ENCODE measurements around the gene TOMM22.

TOMM22 gene

GRCh38 chr22:38715176-38715764, 33.5 kb downstream of the TOMM22 start:
- DNase-seq (ENCODE audit: low read depth in 2 of 2): no peak

DNA sequence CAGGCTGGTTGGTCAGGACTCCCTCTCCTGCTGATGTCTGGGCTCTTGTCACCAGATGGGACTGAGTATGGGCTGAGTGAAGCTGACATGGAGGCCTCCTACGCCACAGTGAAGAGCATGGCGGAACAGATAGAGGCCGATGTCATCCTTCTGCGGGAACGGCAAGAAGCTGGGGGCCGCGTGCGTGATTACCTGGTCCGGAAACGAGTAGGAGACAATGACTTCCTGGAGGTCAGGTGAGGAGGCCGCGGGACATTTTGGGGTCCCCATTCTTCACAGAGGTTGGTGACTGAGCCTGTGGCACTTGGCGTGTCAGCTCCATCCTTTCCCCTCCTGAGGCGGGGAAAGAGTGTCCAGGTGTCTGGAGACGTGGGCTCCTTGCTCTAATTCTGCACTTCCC, 34.1 kb downstream of the TOMM22 start:
- no peak for DNase-seq (ENCODE audit: low read depth in 2 of 2)

DNA sequence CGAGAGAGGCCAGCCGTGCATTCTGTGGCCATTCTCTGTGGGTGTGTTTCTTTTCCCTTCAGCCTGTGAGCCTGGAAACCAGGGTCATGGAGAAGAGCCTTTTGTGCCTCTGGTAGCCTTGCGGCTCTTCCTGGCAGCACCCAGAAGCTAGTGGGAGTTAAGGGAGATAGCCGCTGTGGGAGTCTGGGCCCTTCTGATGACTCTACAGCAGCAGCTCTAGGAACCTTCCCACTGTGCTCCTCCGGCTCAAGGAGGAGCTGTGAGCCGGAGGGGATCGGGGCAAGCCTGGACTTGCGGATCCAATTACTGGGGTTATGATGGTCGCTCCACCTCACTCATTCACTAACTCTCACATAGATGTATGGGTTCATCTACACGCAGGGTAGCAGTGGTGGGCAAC, 34.5 kb downstream of the TOMM22 start:
- DNase-seq (ENCODE audit: low read depth in 2 of 2): no peak

DNA sequence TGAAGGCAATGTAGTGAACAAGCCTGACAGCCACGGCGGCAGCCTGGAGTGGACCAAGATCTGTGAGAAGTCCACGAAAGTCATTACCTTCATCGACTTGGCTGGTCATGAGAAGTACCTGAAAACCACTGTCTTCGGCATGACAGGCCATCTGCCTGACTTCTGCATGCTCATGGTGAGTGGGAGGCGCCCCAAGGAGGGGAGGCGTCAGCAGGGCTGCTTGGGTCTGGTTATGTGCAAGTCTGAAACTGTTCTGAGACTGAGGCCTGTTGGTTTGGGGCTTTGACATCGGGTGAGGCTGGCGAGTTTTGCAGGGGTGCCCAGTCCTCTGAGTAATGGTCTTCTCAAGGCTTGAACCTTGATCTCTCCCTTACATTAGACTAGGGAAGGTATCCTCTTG, 35.1 kb downstream of the TOMM22 start:
- DNase-seq (ENCODE audit: low read depth in 2 of 2): no peak

DNA sequence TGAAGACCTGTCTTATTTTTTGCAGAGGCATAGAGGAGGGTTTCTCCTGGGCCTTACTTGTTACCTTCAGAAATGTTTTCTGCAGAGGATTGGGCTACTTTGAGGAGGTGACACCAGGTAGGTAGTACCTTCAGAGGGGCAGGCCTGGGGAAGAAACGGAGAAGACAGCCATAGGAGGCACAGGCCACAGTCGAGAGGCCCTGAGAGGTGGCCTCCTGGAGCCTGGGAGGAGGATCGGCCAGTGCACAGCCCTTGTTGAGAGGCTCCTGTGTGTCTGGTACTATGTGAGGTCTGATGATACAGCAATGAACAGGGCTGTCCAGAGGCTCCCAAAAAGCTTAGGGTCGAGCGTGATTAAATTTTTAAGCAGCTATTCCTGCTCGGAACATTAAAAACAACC, 35.5 kb downstream of the TOMM22 start:
- DNase-seq (ENCODE audit: low read depth in 2 of 2): no peak

DNA sequence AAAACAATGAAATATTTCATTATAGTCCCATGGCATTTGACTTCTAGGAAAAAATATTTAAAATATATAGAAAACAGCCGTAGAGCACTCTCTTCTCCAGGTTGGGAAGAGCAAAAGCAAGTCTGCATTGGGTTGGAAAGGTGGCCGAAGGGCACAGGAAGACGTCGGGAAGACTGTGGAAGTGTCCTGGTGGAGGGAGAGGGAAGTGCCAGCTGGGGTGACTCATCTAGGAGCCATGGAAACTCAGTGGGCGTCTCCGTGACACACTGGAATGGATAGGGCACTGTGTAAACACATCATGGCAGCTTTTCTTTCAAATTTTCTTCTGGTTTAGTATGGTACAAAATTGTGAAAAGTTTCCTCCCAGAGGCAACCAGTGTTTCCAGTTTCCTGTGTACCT, 36.7 kb downstream of the TOMM22 start:
- no peak for DNase-seq (ENCODE audit: low read depth in 2 of 2)

DNA sequence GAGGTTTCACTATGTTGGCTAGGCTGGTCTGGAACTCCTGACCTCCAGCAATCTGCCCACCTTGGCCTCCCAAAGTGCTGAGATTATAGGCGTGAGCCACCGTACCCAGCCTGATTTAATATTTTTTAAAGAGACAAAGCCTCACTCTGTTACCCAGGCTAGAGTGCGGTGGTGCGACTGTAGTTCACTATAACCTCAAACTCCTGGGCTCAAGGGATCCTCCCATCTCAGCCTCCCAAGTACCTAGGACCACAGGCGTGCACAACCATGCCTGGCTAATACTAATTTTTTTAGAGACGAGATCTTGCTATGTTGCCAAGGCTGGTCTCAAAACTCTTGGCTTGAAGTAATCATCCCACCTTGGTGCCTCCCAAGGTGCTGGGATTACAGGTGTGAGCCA, 37.4 kb downstream of the TOMM22 start:
- DNase-seq (ENCODE audit: low read depth in 2 of 2): no peak

- DNase-seq (ENCODE audit: low read depth in 2 of 2): no peak
Measured at GRCh38 chr22:38720350-38720749, 38.6 kb downstream of the TOMM22 start.

DNA sequence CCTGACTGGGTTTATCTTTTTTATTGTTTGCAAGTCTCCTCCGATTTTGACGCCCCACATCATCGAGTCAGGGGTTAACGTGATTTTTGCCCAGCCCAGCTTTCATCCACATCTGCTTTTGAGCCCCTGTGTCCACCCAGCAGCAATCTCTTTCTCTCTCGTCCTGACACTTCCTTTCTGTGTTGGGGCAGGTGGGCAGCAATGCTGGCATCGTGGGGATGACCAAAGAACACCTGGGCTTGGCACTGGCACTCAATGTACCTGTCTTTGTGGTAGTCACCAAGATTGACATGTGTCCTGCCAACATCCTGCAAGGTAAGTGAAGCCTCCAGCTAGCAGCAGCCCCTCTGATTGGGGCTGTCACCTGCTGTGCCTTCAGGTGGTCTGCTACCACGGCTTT, 39.8 kb downstream of the TOMM22 start:
- DNase-seq (ENCODE audit: low read depth in 2 of 2): no peak

DNA sequence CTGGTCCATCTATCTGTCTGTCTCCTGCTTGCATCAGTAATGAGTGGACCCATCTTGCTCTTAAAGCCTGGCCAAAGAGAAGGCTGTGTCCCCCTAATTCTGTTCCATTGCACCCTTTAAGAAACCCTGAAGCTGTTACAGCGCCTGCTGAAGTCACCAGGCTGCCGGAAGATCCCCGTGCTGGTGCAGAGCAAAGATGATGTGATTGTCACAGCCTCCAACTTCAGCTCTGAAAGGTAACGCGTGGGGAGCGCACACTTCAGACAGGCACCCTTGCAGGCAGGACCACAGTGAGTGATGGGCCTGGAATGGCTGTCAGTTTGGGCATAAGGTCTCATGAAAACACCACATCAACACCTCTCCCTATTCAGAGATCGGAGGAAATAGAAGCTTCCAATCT, 42.4 kb downstream of the TOMM22 start:
- no peak for DNase-seq (ENCODE audit: low read depth in 2 of 2)

DNA sequence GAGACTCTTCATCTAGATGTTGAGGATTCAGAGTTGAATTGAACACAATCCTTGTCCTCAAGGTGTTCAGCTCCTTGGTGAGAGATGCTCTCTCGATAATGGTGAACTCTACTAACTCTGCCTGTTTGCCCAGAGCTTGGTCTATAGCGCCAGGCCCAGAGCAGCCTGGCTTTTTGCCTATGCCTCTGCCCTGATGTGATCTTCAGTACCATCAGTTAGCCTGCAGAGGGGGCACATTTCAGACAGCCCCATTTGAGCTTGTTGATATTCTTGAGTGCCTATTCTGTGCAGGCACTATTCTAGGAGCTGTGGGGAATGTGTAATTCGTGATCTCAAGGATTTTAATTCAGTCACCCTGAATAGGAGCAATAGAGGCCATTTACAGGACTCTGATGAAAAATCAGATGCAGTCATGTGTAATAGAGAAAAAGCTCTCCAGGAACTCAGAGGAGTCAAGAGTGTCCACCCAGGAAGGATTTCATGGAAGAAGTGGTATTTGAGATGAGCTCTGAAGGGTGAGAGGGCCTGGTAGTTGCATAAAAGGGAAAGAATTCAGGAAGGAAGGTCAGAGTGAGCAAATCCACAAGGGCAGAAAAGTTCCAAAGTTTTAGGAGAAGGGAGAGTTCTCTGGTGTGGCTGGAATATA, 43.3 kb downstream of the TOMM22 start:
- no peak for DNase-seq (ENCODE audit: low read depth in 2 of 2)

- DNase-seq (ENCODE audit: low read depth in 2 of 2): no peak
Measured at GRCh38 chr22:38725900-38726655, 44.3 kb downstream of the TOMM22 start.

DNA sequence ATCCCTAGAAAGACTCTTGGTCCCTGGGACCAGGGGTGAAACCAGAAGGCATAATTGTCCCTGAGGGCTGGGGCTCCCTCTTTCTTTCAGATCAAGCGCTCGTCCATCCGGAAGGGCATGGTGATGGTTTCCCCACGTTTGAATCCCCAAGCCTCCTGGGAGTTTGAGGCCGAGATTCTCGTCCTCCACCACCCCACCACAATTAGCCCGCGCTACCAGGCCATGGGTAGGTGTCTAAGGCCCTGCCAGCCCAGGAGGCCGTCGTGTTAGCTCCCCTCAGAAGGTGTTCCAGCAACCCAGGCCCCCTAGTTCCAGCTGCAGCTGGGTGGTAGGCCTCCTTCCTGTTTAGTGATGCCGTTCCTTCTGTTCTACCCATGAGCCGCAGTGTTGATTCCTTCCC, 45.4 kb downstream of the TOMM22 start:
- DNase-seq (ENCODE audit: low read depth in 2 of 2): no peak

- no peak for DNase-seq (ENCODE audit: low read depth in 2 of 2)
Measured at GRCh38 chr22:38727530-38728451, 46.0 kb downstream of the TOMM22 start.

DNA sequence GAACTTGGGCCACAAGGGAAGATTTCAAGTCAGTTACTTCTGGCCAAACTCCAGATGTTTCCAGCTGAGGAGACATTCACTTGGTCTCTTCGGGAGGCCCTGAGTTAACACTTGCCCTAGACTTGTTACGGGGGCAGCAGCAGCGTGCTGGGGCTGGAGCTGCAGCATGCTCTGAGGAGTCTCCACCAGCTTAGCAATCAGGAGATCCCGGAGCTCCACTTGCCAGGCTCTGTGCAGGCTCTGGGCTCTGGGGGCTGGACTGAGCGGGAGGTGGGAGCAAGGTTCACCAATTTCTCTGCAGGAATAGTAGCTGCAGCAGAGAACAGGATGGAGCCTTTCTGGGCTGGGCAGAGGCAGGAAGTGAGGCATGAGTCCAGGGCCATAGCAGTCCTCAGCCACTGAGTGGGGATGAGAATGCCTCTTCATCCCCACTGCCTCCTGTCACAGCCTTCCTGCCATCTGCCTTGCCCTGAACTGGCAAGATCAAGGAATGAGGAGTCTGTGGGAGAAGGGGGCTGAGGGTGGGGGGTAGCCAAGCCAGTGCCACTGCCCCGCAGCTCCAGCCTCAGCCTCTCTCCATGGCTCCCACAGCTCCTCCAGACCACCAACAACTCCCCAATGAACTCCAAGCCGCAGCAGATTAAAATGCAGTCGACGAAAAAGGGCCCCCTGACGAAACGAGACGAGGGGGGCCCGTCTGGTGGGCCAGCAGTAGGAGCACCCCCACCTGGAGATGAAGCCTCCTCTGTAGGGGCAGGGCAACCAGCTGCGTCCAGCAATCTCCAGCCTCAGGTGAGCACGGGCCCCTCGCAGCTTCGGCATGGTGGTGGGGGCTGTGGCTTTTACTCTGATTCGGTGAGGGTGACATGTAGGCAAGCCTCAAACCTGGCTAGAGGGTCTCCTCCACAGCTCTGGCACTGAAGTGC, 47.4 kb downstream of the TOMM22 start:
- DNase-seq (ENCODE audit: low read depth in 2 of 2): no peak

DNA sequence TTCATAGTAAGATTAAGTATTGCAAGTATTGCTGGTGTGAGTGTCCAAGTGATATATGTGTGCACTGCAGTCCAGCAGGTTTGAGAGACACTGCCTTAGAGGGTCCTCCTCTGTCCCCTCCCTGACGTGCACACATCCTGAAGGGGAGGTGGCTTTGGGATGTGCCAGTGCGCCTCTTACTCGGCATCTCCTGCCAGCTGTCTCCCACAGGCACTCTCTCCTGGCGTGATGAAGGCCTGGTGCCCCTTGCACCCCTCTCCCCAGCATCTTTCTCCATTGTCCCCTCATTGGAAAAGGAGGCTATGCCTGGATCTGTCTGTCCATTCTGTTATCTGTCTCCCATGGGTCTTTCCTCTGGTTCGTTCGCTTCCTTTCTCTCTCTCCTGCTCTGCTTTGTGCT, 48.2 kb downstream of the TOMM22 start:
- no peak for DNase-seq (ENCODE audit: low read depth in 2 of 2)

- no peak for DNase-seq (ENCODE audit: low read depth in 2 of 2)
Measured at GRCh38 chr22:38730411-38730871, 48.7 kb downstream of the TOMM22 start.

DNA sequence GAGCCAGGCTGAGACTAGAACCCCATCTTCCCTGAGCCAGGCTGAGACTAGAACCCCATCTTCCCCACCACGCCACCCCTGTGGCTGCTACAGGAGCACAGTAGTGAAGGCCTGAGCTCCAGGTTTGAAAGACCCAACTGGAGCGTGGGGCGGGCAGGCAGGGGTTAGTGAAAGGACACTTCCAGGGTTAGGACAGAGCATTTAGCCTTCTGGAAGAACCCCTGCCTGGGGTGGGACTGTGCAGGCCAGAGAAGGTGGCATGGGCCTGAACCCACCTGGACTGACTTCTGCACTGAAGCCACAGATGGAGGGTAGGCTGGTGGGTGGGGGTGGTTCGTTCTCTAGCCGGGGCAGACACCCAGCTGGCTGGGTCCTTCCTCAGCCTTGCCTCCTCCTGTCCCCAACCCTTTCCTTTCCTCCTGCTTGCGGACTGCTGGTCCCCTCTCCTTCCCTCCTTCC, 50.0 kb downstream of the TOMM22 start:
- DNase-seq (ENCODE audit: low read depth in 2 of 2): no peak

- no peak for DNase-seq (ENCODE audit: low read depth in 2 of 2)
Measured at GRCh38 chr22:38732251-38732815, 50.6 kb downstream of the TOMM22 start.

DNA sequence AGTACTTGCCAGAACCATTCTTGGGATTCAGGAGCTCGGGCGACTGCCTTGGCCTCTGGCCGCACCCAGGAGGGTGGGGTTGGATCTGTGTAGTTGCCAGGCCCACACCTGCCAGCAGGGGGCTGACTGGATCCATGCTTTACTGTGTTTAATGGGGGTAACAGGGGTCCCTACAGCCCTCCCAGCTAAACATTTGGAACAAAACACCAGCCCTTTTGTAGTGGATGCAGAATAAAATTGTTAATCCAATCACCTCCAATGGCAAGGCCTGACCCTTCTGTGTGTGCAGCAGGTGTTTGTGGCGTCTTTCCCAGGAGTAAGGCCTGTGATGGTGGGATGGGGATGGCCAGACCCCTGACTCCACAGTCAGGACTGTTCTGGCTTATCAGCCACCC, 51.6 kb downstream of the TOMM22 start:
- DNase-seq (ENCODE audit: low read depth in 2 of 2): peak in 1 of 2 donors; percentile 23
